B cell (primary cell): ENCODE measurements around the gene RIPOR2. TPM values are rescaled to one million over a fixed set of nuclear protein-coding genes. Genes with fewer than 3 reads are reported as not detected.

Source experiments
- ATAC-seq: fragments of 200-7000 bp; cut with Tn5 transposase; one replicate; pipeline ENCODE4 v1.10.0; 2021; ENCODE audit warnings: low read depth, mild to moderate bottlenecking, moderate number of reproducible peaks, moderate library complexity
- CTCF ChIA-PET: fragments of 350-600 bp; sonication (Branson Sonifier 250); formaldehyde crosslinking; loops from one replicate; lab custom pipeline; 2021; ENCODE audit warnings: antibody characterized with exemption, inconsistent platforms; lab: Charles Lee
- POLR2A ChIA-PET: fragments of 350-600 bp; sonication (Branson Sonifier 250); formaldehyde crosslinking; loops from one replicate; lab custom pipeline; 2021; ENCODE audit warnings: antibody characterized with exemption; lab: Charles Lee
- DNase-seq: peaks from one replicate; pipeline ENCODE4 v3.0.0; 2013
- H2AFZ ChIP-seq: 2 replicates; pipeline ENCODE4 v1.6.1; 2012; ENCODE audit warnings: mild to moderate bottlenecking, low read depth, low read length; ENCODE audit not compliant: insufficient read depth, poor library complexity, severe bottlenecking
- H3K27ac ChIP-seq, 2 donors: 1 replicate in 1 of 2; 2 replicates in 1 of 2; pipeline ENCODE4 v1.5.1; 2012 to 2013; ENCODE audit warnings: low read length in 2 of 2, mild to moderate bottlenecking in 2 of 2, moderate library complexity in 1 of 2
- H3K27me3 ChIP-seq, 4 experiments: fragments of 200-600 bp in 1 of 4; sonication (generic) in 1 of 4; replicated peaks in 1 of 4; 1 replicate in 2 of 4; 2 replicates in 2 of 4; pipeline versions ENCODE4 v1.6.1 to v1.7.0; 2013 to 2016; ENCODE audit warnings: low read length in 3 of 4, mild to moderate bottlenecking in 2 of 4, mixed read lengths in 1 of 4, moderate library complexity in 1 of 4; ENCODE audit not compliant: insufficient read depth in 4 of 4, control insufficient read depth in 3 of 4; ENCODE audit errors: control extremely low read depth in 1 of 4
- H3K36me3 ChIP-seq, 2 experiments: replicated peaks in 1 of 2; 1 replicate in 1 of 2; 2 replicates in 1 of 2; pipeline versions ENCODE4 v1.6.1 to v1.7.1; 2013; ENCODE audit warnings: low read length in 1 of 2; ENCODE audit not compliant: insufficient read depth in 2 of 2, control insufficient read depth in 1 of 2; ENCODE audit errors: control extremely low read depth in 1 of 2, extremely low read depth in 1 of 2
- H3K4me1 ChIP-seq, 2 donors: fragments of 200-600 bp in 1 of 2; sonication (generic) in 1 of 2; 1 replicate in 1 of 2; 2 replicates in 1 of 2; pipeline versions ENCODE4 v1.5.1 to v1.6.1; 2013 to 2017; ENCODE audit warnings: low read length in 2 of 2; ENCODE audit not compliant: control insufficient read depth in 2 of 2, insufficient read depth in 2 of 2
- H3K4me2 ChIP-seq: replicated peaks from 2 replicates; pipeline ENCODE3; 2012; ENCODE audit warnings: mild to moderate bottlenecking, low read depth, low read length; ENCODE audit not compliant: poor library complexity, severe bottlenecking
- H3K4me3 ChIP-seq, 5 experiments: fragments of 200-600 bp in 1 of 5; sonication (generic) in 1 of 5; 1 replicate in 3 of 5; 2 replicates in 2 of 5; pipeline versions ENCODE4 v1.5.1 to v1.7.0; 2011 to 2016; ENCODE audit warnings: low read length in 4 of 5, mild to moderate bottlenecking in 4 of 5, low read depth in 2 of 5, control low read depth in 1 of 5, moderate library complexity in 1 of 5; ENCODE audit not compliant: insufficient read depth in 1 of 5; ENCODE audit errors: control extremely low read depth in 1 of 5, extremely low read depth in 1 of 5
- H3K79me2 ChIP-seq: fragments of 200-600 bp; sonication (generic); one replicate; pipeline ENCODE4 v1.6.0; 2016; ENCODE audit warnings: low read length; ENCODE audit not compliant: control insufficient read depth, insufficient read depth
- H3K9ac ChIP-seq: fragments of 200-600 bp; sonication (generic); 2 replicates; pipeline ENCODE4 v1.6.1; 2017; ENCODE audit warnings: mild to moderate bottlenecking, low read length, moderate library complexity
- H3K9me3 ChIP-seq, 3 donors: one replicate each; pipeline versions ENCODE4 v1.6.1 to v1.7.1; 2013; ENCODE audit warnings: low read length in 2 of 3; ENCODE audit not compliant: control insufficient read depth in 2 of 3, insufficient read depth in 1 of 3; ENCODE audit errors: control extremely low read depth in 1 of 3
- H4K20me1 ChIP-seq: 2 replicates; pipeline ENCODE4 v1.6.0; 2012; ENCODE audit warnings: mild to moderate bottlenecking, low read length; ENCODE audit not compliant: insufficient read depth, control insufficient read depth, poor library complexity, severe bottlenecking
- H3K27ac Mint-ChIP-seq: one replicate; pipeline ENCODE4 v1.8.0; 2021; ENCODE audit warnings: mixed read lengths
- H3K27me3 Mint-ChIP-seq: one replicate; pipeline ENCODE4 v1.8.0; 2021; ENCODE audit warnings: mixed read lengths
- H3K4me1 Mint-ChIP-seq: one replicate; pipeline ENCODE4 v1.8.0; 2021; ENCODE audit warnings: mixed read lengths
- H3K4me3 Mint-ChIP-seq: one replicate; pipeline ENCODE4 v1.8.0; 2021; ENCODE audit warnings: mixed read lengths
- H3K9me3 Mint-ChIP-seq: one replicate; pipeline ENCODE4 v1.8.0; 2022; ENCODE audit warnings: mixed read lengths; ENCODE audit not compliant: insufficient read depth
- CTCF ChIP-seq: fragments of 200-600 bp; IDR thresholded peaks from one replicate; pipeline ENCODE4 v1.8.0; 2022; ENCODE audit warnings: antibody characterized with exemption, mild to moderate bottlenecking
- EZH2 ChIP-seq: IDR thresholded peaks from 2 replicates; pipeline ENCODE4 v1.6.1; 2012; ENCODE audit warnings: borderline replicate concordance, low read depth, mild to moderate bottlenecking, moderate library complexity, low read length; ENCODE audit not compliant: insufficient read depth, poor library complexity, severe bottlenecking
- WGBS: methylation state at CpG from one replicate; pipeline ENCODE4 v1.1.5; 2013; ENCODE audit warnings: missing lambda C conversion rate; ENCODE audit not compliant: insufficient coverage; 5-methylcytosine and 5-hydroxymethylcytosine counted together
- intact Hi-C: fragments of 100-400 bp; cut with micrococcal nuclease; formaldehyde crosslinking; loops from one replicate; pipeline ENCODE4 v1.10.0; 2022
- polyA plus RNA-seq: library from polyadenylated mRNA; depleted of rRNA; stranded (reverse); fragments of >200 nt; gene quantifications from 2 replicates; pipeline ENCODE4 v1.2.3, GENCODE V29; 2012
- total RNA-seq, 2 donors: library from RNA; stranded (reverse); fragments of 120-200 nt in 1 of 2; gene quantifications; 1 replicate in 1 of 2; 2 replicates in 1 of 2; pipeline versions ENCODE4 v1.2.3 to v1.2.4, GENCODE V29; 2013 to 2022

RIPOR2 gene
- total and polyA plus RNA-seq, 2 donors (not counting 1 experiment from before 2014, with no cell fraction given) = 300 to 430 TPM

DNA sequence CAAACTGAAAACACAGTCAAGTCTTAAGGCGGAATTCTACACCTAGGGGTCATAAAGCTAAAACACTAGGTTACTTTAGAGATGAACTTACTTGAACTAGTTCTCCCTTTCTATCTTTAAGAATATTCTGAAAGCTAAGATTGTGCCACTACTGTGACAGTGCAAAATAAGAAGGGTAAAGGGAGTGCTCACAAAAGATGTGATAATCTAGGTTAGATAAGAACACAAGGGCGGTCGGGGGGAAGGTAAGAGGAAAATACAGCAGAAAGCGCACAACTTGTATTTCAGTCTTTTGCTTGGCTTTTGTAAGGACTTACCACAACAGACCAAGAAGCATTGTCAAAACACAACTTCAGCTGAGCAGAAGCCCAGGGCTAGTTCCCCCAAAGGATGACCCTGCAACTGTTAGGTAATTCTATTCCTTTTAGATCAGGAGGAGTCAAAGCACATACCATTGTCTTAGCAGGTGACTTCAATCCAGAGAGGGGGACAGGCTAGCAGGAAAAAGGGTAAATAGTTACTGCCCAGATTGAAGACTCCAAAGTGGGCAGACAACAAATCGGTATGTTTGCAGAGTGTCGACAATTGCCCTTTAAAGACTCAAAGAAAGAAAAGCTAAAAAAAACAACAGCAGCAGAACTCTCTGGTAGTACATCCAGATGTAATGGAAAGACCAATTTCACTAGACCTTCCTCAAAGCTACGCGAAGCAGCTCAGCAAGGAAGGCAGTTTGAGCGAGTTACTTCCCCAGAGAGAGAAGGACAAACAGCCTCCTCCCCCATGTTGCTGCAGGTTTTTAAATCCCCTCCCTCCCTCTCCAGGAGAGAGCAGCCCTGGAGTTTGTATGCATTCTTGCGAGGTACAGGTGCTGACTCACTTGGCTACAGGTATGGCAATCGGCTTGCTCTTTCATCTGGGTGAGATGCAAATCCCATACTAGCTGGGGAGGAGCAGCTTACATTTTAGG lies 59.0 kb downstream of the RIPOR2 start:
- no peaks in the 10 kb centered on the region for H3K27me3 Mint-ChIP-seq
- peaks cover 0 to 11% (median 0%) of the 10 kb centered on the region in 3 donors for H3K9me3 ChIP-seq
- no peak for TF ChIP-seq EZH2
- TF ChIP-seq CTCF = no peak
- no peak overlapping the region for H3K4me3 ChIP-seq
- no peak overlapping the region for H3K4me2 ChIP-seq
- intact Hi-C loops = no loop called here
- H3K4me1 Mint-ChIP-seq = peaks cover 64% of the 10 kb centered on the region
- H3K4me1 ChIP-seq = peaks cover 28 to 29% of the 10 kb centered on the region in 2 donors
- WGBS = 93% methylated on average over 3 of the region's 11 CpGs
- no peaks in the 10 kb centered on the region for H3K27me3 ChIP-seq
- H3K9ac ChIP-seq = no peak overlapping the region
- H3K36me3 ChIP-seq = peaks cover 29 to 92% of the 10 kb centered on the region in 2 experiments
- no peak overlapping the region for H3K4me3 Mint-ChIP-seq
- POLR2A ChIA-PET = no interaction called here
- peaks cover 96% of the 10 kb centered on the region for H3K79me2 ChIP-seq
- H3K27ac Mint-ChIP-seq = peak overlapping the region; percentile 23
- no peak overlapping the region for H2AFZ ChIP-seq
- H3K9me3 Mint-ChIP-seq = peaks cover 3% of the 10 kb centered on the region
- DNase-seq (no peak), ATAC-seq (no peak)
- CTCF ChIA-PET = interaction anchor here (0.9 to 2.0 kb wide), 7 partner anchors 19 to 150 kb away, joined by 3 to 11 read pairs (median 7); no protein-coding TSS in a partner anchor
- peak overlapping the region in 1 of 2 donors; percentile 70 for H3K27ac ChIP-seq
- H4K20me1 ChIP-seq = peaks cover 90% of the 10 kb centered on the region

DNA sequence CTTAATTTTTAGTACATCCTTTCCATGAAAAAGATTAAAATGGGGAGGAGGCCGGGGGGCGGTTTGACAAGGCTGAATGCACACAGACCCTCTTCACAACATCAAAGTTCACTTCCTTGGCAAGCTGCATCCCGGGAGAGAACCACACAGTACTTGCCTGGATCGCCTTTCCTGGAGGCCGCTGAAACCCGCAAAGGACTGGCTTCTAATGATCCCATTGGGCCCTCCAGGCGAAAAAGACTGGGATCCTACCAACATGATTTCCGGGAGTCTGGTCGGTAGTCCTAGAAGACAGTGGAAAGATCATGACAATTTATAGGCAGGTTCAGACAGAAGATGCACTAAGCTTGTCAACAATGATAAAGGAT lies 60.2 kb downstream of the RIPOR2 start:
- H3K27me3 Mint-ChIP-seq = no peaks in the 10 kb centered on the region
- peaks cover 32 to 96% of the 10 kb centered on the region in 2 experiments for H3K36me3 ChIP-seq
- POLR2A ChIA-PET = no interaction called here
- H3K27me3 ChIP-seq = no peaks in the 10 kb centered on the region
- no peak overlapping the region for H3K9ac ChIP-seq
- no peak overlapping the region for H3K4me3 ChIP-seq
- peaks cover 54% of the 10 kb centered on the region for H3K4me1 Mint-ChIP-seq
- peaks cover 0 to 11% (median 0%) of the 10 kb centered on the region in 3 donors for H3K9me3 ChIP-seq
- H4K20me1 ChIP-seq = peaks cover 88% of the 10 kb centered on the region
- H3K4me2 ChIP-seq = no peak overlapping the region
- ATAC-seq (no peak), DNase-seq (no peak)
- intact Hi-C loops = no loop called here
- no peak overlapping the region for H2AFZ ChIP-seq
- no peak overlapping the region for H3K4me3 Mint-ChIP-seq
- CTCF ChIA-PET = interaction anchor here (0.6 to 2.0 kb wide), 2 partner anchors 9 to 143 kb away, joined by 4 to 11 read pairs; no protein-coding TSS in a partner anchor
- peak overlapping the region in 1 of 2 donors; percentile 41 for H3K27ac ChIP-seq
- peaks cover 3% of the 10 kb centered on the region for H3K9me3 Mint-ChIP-seq
- WGBS = 99% methylated on average over 7 of the region's 9 CpGs
- peaks cover 96% of the 10 kb centered on the region for H3K79me2 ChIP-seq
- H3K4me1 ChIP-seq = peaks cover 20 to 22% of the 10 kb centered on the region in 2 donors
- TF ChIP-seq CTCF (no peak), EZH2 (no peak)
- peak overlapping the region; percentile 59 for H3K27ac Mint-ChIP-seq
